Thymus (tissue), 11 donors: Measurements from ENCODE around the gene RGL1. TPM values are rescaled to one million over a fixed set of nuclear protein-coding genes. Genes with fewer than 3 reads are reported as not detected.

Experiments
- DNase-seq, 9 donors: peaks; one replicate each; pipeline ENCODE4 v3.0.0-alpha.2; 2013; ENCODE audit warnings: low spot score in 9 of 9, low read depth in 6 of 9, missing footprints in 1 of 9
- H3K27ac ChIP-seq, 2 donors: one replicate each; pipeline ENCODE4 v1.5.1; 2013; ENCODE audit warnings: control low read depth in 1 of 2, low read depth in 1 of 2, low read length in 1 of 2, mild to moderate bottlenecking in 1 of 2, moderate library complexity in 1 of 2
- H3K27me3 ChIP-seq, 2 donors: one replicate each; pipeline ENCODE4 v1.5.1; 2013; ENCODE audit warnings: low read length in 1 of 2; ENCODE audit not compliant: control insufficient read depth in 2 of 2, insufficient read depth in 1 of 2
- H3K36me3 ChIP-seq, 2 donors: one replicate each; pipeline ENCODE4 v1.5.1; 2013; ENCODE audit warnings: low read length in 1 of 2, mild to moderate bottlenecking in 1 of 2, moderate library complexity in 1 of 2; ENCODE audit not compliant: control insufficient read depth in 2 of 2, insufficient read depth in 2 of 2
- H3K4me1 ChIP-seq, 2 donors: one replicate each; pipeline ENCODE4 v1.5.1; 2013; ENCODE audit warnings: low read length in 2 of 2; ENCODE audit not compliant: control insufficient read depth in 2 of 2, insufficient read depth in 2 of 2
- H3K4me3 ChIP-seq, 2 donors: one replicate each; pipeline ENCODE4 v1.5.1; 2013; ENCODE audit warnings: low read length in 2 of 2, control low read depth in 1 of 2, mild to moderate bottlenecking in 1 of 2
- H3K9me3 ChIP-seq, 2 donors: one replicate each; pipeline ENCODE4 v1.5.1; 2013; ENCODE audit warnings: low read length in 1 of 2, mild to moderate bottlenecking in 1 of 2; ENCODE audit not compliant: control insufficient read depth in 2 of 2, insufficient read depth in 1 of 2
- WGBS: extraction: QIAGEN DNeasy Blood & Tissue Kit; methylation state at CpG from one replicate; pipeline ENCODE4 v1.1.7; 2013; 5-methylcytosine and 5-hydroxymethylcytosine counted together
- polyA plus RNA-seq: library from polyadenylated mRNA; stranded (reverse); fragments of 200-250 nt; gene quantifications from one replicate; pipeline ENCODE4 v1.2.3, GENCODE V29; 2013
- total RNA-seq: library from RNA; stranded (reverse); fragments of 120-200 nt; gene quantifications from one replicate; pipeline ENCODE4 v1.2.4, GENCODE V29; 2013
- donor health status: healthy.

RGL1 gene
- total and polyA plus RNA-seq, 2 donors, result 9.1 to 11.9 TPM

GRCh38 chr1:183965726-183966125, 160.8 kb downstream of the RGL1 start:
- H3K4me1 ChIP-seq, result no peaks in the 10 kb centered on the region
- 94% methylated on average over 1 of the region's 1 CpG for WGBS
- no peaks in the 10 kb centered on the region for H3K27me3 ChIP-seq
- H3K4me3 ChIP-seq, result no peak overlapping the region
- H3K27ac ChIP-seq, result no peak overlapping the region
- H3K36me3 ChIP-seq, result no peaks in the 10 kb centered on the region
- DNase-seq, result no peak
- H3K9me3 ChIP-seq, result no peaks in the 10 kb centered on the region

GRCh38 chr1:183966487-183966886, 161.6 kb downstream of the RGL1 start:
- Histone ChIP-seq H3K27me3 (no peaks in the 10 kb centered on the region), H3K27ac (no peak overlapping the region), H3K4me3 (no peak overlapping the region), H3K4me1 (no peaks in the 10 kb centered on the region), H3K9me3 (no peaks in the 10 kb centered on the region), H3K36me3 (no peaks in the 10 kb centered on the region)
- DNase-seq, result no peak
- WGBS, result 75% methylated on average over 3 of the region's 3 CpGs

GRCh38 chr1:183967914-183968313, 163.0 kb downstream of the RGL1 start:
- Histone ChIP-seq H3K4me1 (no peaks in the 10 kb centered on the region), H3K4me3 (no peak overlapping the region), H3K36me3 (no peaks in the 10 kb centered on the region), H3K27me3 (no peaks in the 10 kb centered on the region), H3K27ac (no peak overlapping the region), H3K9me3 (no peaks in the 10 kb centered on the region)
- DNase-seq, result no peak
- WGBS, result 97% methylated on average over 2 of the region's 2 CpGs

- Histone ChIP-seq H3K27me3 (no peaks in the 10 kb centered on the region), H3K4me3 (no peak overlapping the region), H3K27ac (no peak overlapping the region), H3K36me3 (no peaks in the 10 kb centered on the region), H3K4me1 (no peaks in the 10 kb centered on the region), H3K9me3 (no peaks in the 10 kb centered on the region)
- WGBS, result 93% methylated on average over 5 of the region's 5 CpGs
- no peak for DNase-seq
Measured at GRCh38 chr1:183968386-183968785, 163.5 kb downstream of the RGL1 start.

GRCh38 chr1:183970516-183971300, 165.8 kb downstream of the RGL1 start:
- WGBS, result 70% methylated on average over 4 of the region's 4 CpGs

GRCh38 chr1:183975651-183976050, 170.7 kb downstream of the RGL1 start:
- Histone ChIP-seq H3K9me3 (no peaks in the 10 kb centered on the region), H3K4me1 (no peaks in the 10 kb centered on the region), H3K36me3 (no peaks in the 10 kb centered on the region), H3K27ac (no peak overlapping the region), H3K4me3 (no peak overlapping the region), H3K27me3 (no peaks in the 10 kb centered on the region)
- no peak for DNase-seq
- WGBS, result 98% methylated on average over 3 of the region's 3 CpGs

More at GRCh38 chr1:183970516-183971300, 165.8 kb downstream of the RGL1 start:
- no peaks in the 10 kb centered on the region for H3K27me3 ChIP-seq
- no peaks in the 10 kb centered on the region for H3K4me1 ChIP-seq
- H3K4me3 ChIP-seq, result no peak overlapping the region
- H3K27ac ChIP-seq, result no peak overlapping the region
- H3K9me3 ChIP-seq, result no peaks in the 10 kb centered on the region
- no peak for DNase-seq
- no peaks in the 10 kb centered on the region for H3K36me3 ChIP-seq

- Histone ChIP-seq H3K27ac (no peak overlapping the region), H3K27me3 (no peaks in the 10 kb centered on the region), H3K4me1 (no peaks in the 10 kb centered on the region), H3K36me3 (no peaks in the 10 kb centered on the region), H3K9me3 (no peaks in the 10 kb centered on the region), H3K4me3 (no peak overlapping the region)
- 87% methylated on average over 2 of the region's 2 CpGs for WGBS
- no peak for DNase-seq
Measured at GRCh38 chr1:183977717-183978116, 172.8 kb downstream of the RGL1 start.

Other genes starting within 250 kb of the RGL1 start
- 11.9 TPM for gene NCF2, start 214.7 kb upstream of the RGL1 start, total RNA-seq
- 13.3 TPM for gene NCF2, start 214.7 kb upstream of the RGL1 start, polyA plus RNA-seq
- 330 TPM for gene ARPC5, start 169.3 kb upstream of the RGL1 start, total RNA-seq
- gene ARPC5, start 169.3 kb upstream of the RGL1 start, polyA plus RNA-seq, result 250 TPM
- gene APOBEC4, start 151.8 kb upstream of the RGL1 start, total RNA-seq, result not detected
- gene APOBEC4, start 151.8 kb upstream of the RGL1 start, polyA plus RNA-seq, result 0.02 TPM
- gene COLGALT2, start 232.6 kb downstream of the RGL1 start, total RNA-seq, result 0.24 TPM
- gene COLGALT2, start 232.6 kb downstream of the RGL1 start, polyA plus RNA-seq, result 0.64 TPM
- gene TSEN15, start 246.6 kb downstream of the RGL1 start, total RNA-seq, result 41.4 TPM
- 30.1 TPM for gene TSEN15, start 246.6 kb downstream of the RGL1 start, polyA plus RNA-seq